HG02759 (cell line): ENCODE data around the gene USP37.

ENCODE experiments used
- ATAC-seq: cut with Tn5 transposase; IDR thresholded peaks from one replicate; pipeline ENCODE4 v1.9.1; 2021; ENCODE audit warnings: mild to moderate bottlenecking, moderate library complexity; ENCODE audit not compliant: unreplicated experiment

Gene USP37

GRCh38 chr2:218477247-218477646 is 90.9 kb downstream of the USP37 start:
- ATAC-seq: no peak

- ATAC-seq: no peak
Observed at GRCh38 chr2:218476676-218477075, 91.5 kb downstream of the USP37 start.

- no peak for ATAC-seq
Observed at GRCh38 chr2:218474527-218474926, 93.6 kb downstream of the USP37 start.

- no peak for ATAC-seq
Observed at GRCh38 chr2:218472988-218473387, 95.2 kb downstream of the USP37 start.

DNA sequence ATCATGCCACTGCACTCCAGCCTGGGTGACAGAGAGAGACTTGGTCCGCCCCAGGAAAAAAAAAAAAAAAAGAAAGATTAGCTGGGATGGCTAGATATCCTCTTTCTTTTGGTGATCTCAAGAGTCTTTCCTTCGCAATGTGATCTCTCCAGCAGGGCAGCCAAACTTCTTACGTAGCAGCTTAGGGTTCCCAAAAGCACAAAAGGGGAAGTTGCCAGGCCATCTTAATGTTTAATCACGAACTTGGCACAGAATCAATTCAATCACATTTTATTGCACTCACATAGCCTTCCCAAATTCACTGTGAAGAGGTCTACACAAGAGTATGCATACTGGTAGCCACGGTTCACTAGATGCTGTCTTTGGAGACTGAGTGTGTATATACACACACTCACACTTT is 96.2 kb downstream of the USP37 start:
- no peak for ATAC-seq

- ATAC-seq: no peak
Observed at GRCh38 chr2:218471036-218471435, 97.1 kb downstream of the USP37 start.

DNA sequence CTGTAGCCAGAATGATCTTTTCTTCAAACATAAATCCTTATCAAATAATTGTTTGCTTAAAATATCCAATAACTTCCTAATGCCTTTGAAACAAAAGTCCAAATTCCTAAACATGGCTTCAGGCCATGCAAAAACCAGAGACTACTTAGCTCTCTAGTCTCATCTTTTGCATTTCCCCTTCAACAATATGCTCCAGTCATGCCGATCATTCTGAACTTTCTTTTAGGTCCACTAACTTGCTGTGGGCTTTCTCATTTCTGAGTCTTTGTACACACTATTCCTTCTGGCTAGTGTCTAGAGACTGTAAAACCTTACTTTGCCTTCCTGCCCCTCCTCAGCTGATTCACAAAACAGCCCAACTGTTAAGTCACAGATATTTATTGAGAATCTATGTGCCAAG is 97.7 kb downstream of the USP37 start:
- no peak for ATAC-seq

- ATAC-seq: no peak
Observed at GRCh38 chr2:218465987-218466633, 102.0 kb downstream of the USP37 start.

DNA sequence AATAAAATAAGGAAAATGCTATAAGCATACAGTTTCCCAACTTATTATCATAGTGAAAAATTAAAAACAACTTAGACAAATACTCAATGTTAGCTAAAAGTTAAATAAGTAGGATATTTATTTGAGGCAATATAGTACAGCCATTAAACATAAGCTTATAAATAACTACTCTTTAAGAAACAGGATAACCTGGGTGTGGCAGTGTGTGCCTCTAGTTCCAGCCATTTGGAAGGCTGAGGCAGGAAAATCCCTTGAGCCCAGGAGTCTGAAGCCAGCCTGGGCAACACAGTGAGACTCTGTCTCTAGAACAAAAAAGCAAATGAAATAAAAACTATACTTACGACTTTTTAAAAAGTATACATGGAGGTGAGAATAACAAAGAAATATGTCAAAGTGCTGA is 109.6 kb downstream of the USP37 start:
- no peak for ATAC-seq

GRCh38 chr2:218456849-218457248 is 111.3 kb downstream of the USP37 start:
- no peak for ATAC-seq

DNA sequence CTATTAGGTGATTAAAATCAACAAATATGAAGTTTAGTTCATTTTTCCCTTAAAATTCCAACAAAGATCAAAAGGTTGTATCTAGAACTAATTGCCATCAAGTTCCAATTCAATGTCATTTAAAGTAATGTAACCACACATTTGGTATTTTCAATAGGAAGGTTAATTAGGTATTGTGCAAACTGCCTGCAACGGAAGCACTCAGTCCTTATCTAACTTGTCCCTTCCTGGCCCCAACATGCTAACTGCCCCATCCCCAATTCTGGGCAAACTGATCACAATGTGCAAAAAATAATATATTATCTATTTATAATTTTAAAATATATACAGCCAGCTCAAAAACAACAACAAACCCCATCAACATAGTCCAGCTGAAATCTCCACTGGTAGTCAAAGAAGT is 116.1 kb downstream of the USP37 start:
- no peak for ATAC-seq

GRCh38 chr2:218448934-218449333 is 119.2 kb downstream of the USP37 start:
- ATAC-seq: no peak

GRCh38 chr2:218447072-218447471 is 121.1 kb downstream of the USP37 start:
- ATAC-seq: no peak

DNA sequence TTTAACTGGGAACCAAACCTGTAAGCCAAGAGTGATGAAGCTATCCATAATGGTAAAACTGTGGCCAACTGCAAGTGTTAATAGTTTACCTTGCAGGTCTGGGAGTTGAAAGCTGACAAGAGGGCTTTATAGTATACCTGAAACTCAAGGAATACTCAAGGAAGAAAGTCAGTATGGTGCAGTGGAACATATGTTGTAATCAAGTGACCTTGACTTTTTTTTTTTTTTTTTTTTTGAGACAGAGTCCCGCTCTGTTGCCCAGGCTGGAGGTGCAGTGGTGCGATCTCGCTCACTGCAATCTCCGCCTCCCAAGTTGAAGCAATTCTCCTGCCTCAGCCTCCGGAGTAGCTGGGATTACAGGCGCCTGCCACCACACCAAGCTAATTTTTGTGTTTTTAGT is 121.6 kb downstream of the USP37 start:
- ATAC-seq: no peak

DNA sequence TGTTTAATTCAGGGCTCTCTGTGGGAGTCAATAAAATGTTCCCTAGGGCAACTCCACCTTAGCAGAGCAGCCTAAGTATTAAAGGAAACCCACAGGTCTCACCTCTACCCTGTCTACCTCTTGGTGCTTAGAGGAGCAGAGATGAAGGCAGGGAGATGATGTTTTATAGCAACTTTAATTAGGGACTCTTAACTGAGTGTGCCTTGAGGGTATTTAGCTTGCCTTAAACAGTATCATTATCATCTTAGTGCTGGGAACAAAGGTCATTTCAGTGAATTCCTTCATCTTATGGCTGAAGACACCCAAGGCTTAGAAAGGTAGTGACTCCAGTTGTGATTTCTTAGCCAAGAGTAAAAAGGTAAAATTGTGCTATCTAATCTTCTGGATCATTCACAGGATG is 122.5 kb downstream of the USP37 start:
- ATAC-seq: no peak

- no peak for ATAC-seq
Observed at GRCh38 chr2:218444692-218445357, 123.3 kb downstream of the USP37 start.

- ATAC-seq: no peak
Observed at GRCh38 chr2:218438596-218438995, 129.6 kb downstream of the USP37 start.

DNA sequence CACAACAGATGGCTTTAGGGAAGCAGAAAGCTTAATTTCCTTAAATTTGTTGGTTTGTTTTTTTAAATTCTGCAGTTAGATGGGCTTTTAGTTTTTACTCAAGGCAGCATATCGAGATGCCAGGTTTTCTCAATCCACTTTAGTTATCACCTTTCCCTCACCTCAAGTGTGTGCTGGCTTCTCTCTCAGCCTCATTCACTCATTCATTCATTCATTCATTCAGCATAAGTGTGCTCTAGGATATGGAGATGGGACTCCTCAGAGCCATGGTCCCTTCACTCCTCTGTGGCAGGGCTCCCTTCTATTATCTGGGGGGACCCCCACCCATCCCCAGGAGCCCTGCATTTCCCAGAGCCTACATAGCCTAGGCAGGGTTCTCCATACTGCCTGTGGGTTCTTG is 130.2 kb downstream of the USP37 start:
- ATAC-seq: no peak

GRCh38 chr2:218436992-218437391 is 131.2 kb downstream of the USP37 start:
- no peak for ATAC-seq

- no peak for ATAC-seq
Observed at GRCh38 chr2:218435003-218435982, 132.9 kb downstream of the USP37 start.

DNA sequence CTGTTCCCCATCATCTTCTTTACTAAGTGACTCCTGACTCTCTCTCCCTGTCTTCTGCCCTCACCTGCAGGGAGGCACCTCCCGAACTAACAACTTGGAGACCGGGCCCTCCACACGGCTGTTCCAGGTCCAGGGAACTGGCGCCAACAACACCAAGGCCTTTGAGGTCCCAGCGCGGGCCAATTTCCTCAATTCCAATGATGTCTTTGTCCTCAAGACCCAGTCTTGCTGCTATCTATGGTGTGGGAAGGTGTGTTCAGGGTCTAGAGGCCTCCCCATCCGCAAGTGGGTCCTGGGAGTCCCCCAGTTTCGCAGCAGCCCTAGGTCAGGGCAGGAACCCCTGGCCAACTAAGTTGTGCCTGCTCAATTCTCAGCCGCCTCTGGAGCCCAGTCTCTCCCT is 133.7 kb downstream of the USP37 start:
- no peak for ATAC-seq
